ENCODE results near the gene NSD1. TPM values are rescaled to one million over a fixed set of nuclear protein-coding genes. Genes with fewer than 3 reads are reported as not detected.

Gene NSD1
- total and polyA plus RNA-seq, 7 experiments from 2014 or later: 57.0 to 126 (median 114) TPM

GRCh38 chr5:177225798-177226197 is 92.2 kb downstream of the NSD1 start:
- ATAC-seq (no peak), DNase-seq (no peak)
- Histone ChIP-seq H3K27ac (ENCODE audit: low read depth, low read length) (no peak overlapping the region), H3K4me3 (ENCODE audit: low read length) (no peak overlapping the region), H3K4me1 (ENCODE audit: control insufficient read depth in 2 of 2, insufficient read depth in 2 of 2, low read length in 2 of 2) (no peaks in the 10 kb centered on the region), H3K27me3 (ENCODE audit: control insufficient read depth in 2 of 2, insufficient read depth in 2 of 2, low read length in 2 of 2) (no peaks in the 10 kb centered on the region), H3K36me3 (ENCODE audit: control insufficient read depth in 2 of 3, insufficient read depth in 3 of 3, low read length in 3 of 3) (peaks cover 0 to 16% (median 0%) of the 10 kb centered on the region in 3 experiments), H3K9me3 (ENCODE audit: control insufficient read depth in 2 of 3, low read length in 3 of 3) (no peaks in the 10 kb centered on the region)
- Mint-ChIP-seq H3K27me3 (no peaks in the 10 kb centered on the region), H3K4me1 (peaks cover 4 to 58% (median 49%) of the 10 kb centered on the region in 7 donors), H3K4me3 (no peak overlapping the region), H3K36me3 (peaks cover 5 to 29% (median 12%) of the 10 kb centered on the region in 5 donors), H3K27ac (no peak overlapping the region), H3K9me3 (no peaks in the 10 kb centered on the region)
- CTCF ChIA-PET: no interaction called here
- intact Hi-C loops (cut with micrococcal nuclease): loop anchor here in 1 of 2 donors (2.0 to 5.0 kb wide), 2 partner anchors 13 to 113 kb away; no protein-coding TSS in a partner anchor
- POLR2A ChIA-PET: no interaction called here

- DNase-seq: no peak
- Mint-ChIP-seq H3K4me1 (peaks cover 4 to 54% (median 42%) of the 10 kb centered on the region in 7 donors), H3K4me3 (no peak overlapping the region), H3K9me3 (no peaks in the 10 kb centered on the region), H3K27ac (peak overlapping the region in 1 of 9 donors; percentile 0), H3K27me3 (no peaks in the 10 kb centered on the region), H3K36me3 (peaks cover 5 to 19% (median 13%) of the 10 kb centered on the region in 5 donors)
- Histone ChIP-seq H3K27me3 (ENCODE audit: control insufficient read depth in 2 of 2, insufficient read depth in 2 of 2, low read length in 2 of 2) (no peaks in the 10 kb centered on the region), H3K4me3 (ENCODE audit: low read length) (no peak overlapping the region), H3K36me3 (ENCODE audit: control insufficient read depth in 2 of 3, insufficient read depth in 3 of 3, low read length in 3 of 3) (peaks cover 0 to 24% (median 0%) of the 10 kb centered on the region in 3 experiments), H3K27ac (ENCODE audit: low read depth, low read length) (no peak overlapping the region), H3K4me1 (ENCODE audit: control insufficient read depth in 2 of 2, insufficient read depth in 2 of 2, low read length in 2 of 2) (no peaks in the 10 kb centered on the region), H3K9me3 (ENCODE audit: control insufficient read depth in 2 of 3, low read length in 3 of 3) (no peaks in the 10 kb centered on the region)
- CTCF ChIA-PET: interaction anchor here (1.1 kb wide), 1 partner anchor 113 kb away, joined by 3 read pairs; no protein-coding TSS in a partner anchor
- POLR2A ChIA-PET: no interaction called here
- ATAC-seq: no peak
- intact Hi-C loops (cut with micrococcal nuclease): loop anchor here in 1 of 2 donors (5.0 kb wide), 1 partner anchor 115 kb away; no protein-coding TSS in a partner anchor
These were observed 93.3 kb downstream of the NSD1 start for GRCh38 chr5:177226860-177227259.

DNA sequence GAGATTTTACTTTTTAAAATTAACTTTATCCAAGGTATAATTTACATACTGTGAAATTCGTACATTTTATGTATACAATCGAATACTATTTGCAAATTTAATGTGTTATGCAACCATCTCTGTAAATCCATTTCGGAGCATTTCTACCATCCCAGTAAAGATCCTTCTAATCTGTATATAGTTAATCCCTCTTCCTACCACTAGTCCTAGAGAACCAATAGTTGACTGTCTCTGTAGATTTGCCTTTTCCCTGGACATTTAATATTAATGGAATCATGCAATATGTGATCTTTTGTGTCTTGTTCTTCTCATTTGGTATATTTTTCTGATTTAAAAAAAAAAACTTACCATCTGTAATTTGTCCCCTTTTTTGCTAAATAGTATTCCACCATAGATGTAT is 95.2 kb downstream of the NSD1 start:
- H3K27ac ChIP-seq (ENCODE audit: low read depth, low read length): no peak overlapping the region
- no peaks in the 10 kb centered on the region for H3K27me3 Mint-ChIP-seq
- H3K4me3 ChIP-seq (ENCODE audit: low read length): no peak overlapping the region
- no peaks in the 10 kb centered on the region for H3K9me3 Mint-ChIP-seq
- no peaks in the 10 kb centered on the region for H3K9me3 ChIP-seq (ENCODE audit: control insufficient read depth in 2 of 3, low read length in 3 of 3)
- intact Hi-C loops (cut with micrococcal nuclease): loop anchor here in 1 of 2 donors (5.0 kb wide), 1 partner anchor 116 kb away; no protein-coding TSS in a partner anchor
- H3K4me1 Mint-ChIP-seq: peaks cover 7 to 55% (median 46%) of the 10 kb centered on the region in 7 donors
- H3K36me3 Mint-ChIP-seq: peaks cover 4 to 17% (median 10%) of the 10 kb centered on the region in 5 donors
- no peaks in the 10 kb centered on the region for H3K4me1 ChIP-seq (ENCODE audit: control insufficient read depth in 2 of 2, insufficient read depth in 2 of 2, low read length in 2 of 2)
- no peak for DNase-seq
- no peak for ATAC-seq
- H3K36me3 ChIP-seq (ENCODE audit: control insufficient read depth in 2 of 3, insufficient read depth in 3 of 3, low read length in 3 of 3): peaks cover 0 to 42% (median 0%) of the 10 kb centered on the region in 3 experiments
- ChIA-PET POLR2A (no interaction called here), CTCF (no interaction called here)
- H3K27me3 ChIP-seq (ENCODE audit: control insufficient read depth in 2 of 2, insufficient read depth in 2 of 2, low read length in 2 of 2): no peaks in the 10 kb centered on the region
- H3K27ac Mint-ChIP-seq: no peak overlapping the region
- no peak overlapping the region for H3K4me3 Mint-ChIP-seq

DNA sequence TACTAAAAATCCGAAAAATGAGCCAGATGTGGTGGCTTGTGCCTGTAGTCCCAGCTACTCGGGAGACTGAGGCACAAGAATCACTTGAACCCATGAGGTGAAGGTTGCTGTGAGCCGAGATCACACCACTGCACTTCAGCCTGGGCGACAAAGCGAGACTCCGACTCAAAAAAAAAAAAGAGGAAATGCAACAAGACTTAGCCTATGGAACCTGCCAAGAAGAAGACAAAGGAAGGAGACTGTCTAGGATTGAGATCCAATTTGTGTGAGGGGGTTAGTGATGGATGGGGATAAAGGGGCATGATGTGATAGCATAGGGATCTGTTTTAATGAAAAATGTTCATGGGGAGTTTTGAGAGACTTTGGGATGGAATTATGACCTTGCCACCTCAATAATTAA is 97.1 kb downstream of the NSD1 start:
- CTCF ChIA-PET: no interaction called here
- H3K4me3 ChIP-seq (ENCODE audit: low read length): no peak overlapping the region
- H3K4me3 Mint-ChIP-seq: no peak overlapping the region
- ATAC-seq (no peak), DNase-seq (no peak)
- no peaks in the 10 kb centered on the region for H3K27me3 ChIP-seq (ENCODE audit: control insufficient read depth in 2 of 2, insufficient read depth in 2 of 2, low read length in 2 of 2)
- peaks cover 0 to 48% (median 2%) of the 10 kb centered on the region in 3 experiments for H3K36me3 ChIP-seq (ENCODE audit: control insufficient read depth in 2 of 3, insufficient read depth in 3 of 3, low read length in 3 of 3)
- intact Hi-C loops (cut with micrococcal nuclease): no loop called here
- POLR2A ChIA-PET: no interaction called here
- peak overlapping the region in 4 of 9 donors; percentile 1 to 74 (median 46) for H3K27ac Mint-ChIP-seq
- no peaks in the 10 kb centered on the region for H3K9me3 ChIP-seq (ENCODE audit: control insufficient read depth in 2 of 3, low read length in 3 of 3)
- H3K4me1 Mint-ChIP-seq: peaks cover 13 to 58% (median 36%) of the 10 kb centered on the region in 7 donors
- H3K27me3 Mint-ChIP-seq: no peaks in the 10 kb centered on the region
- no peaks in the 10 kb centered on the region for H3K4me1 ChIP-seq (ENCODE audit: control insufficient read depth in 2 of 2, insufficient read depth in 2 of 2, low read length in 2 of 2)
- no peaks in the 10 kb centered on the region for H3K9me3 Mint-ChIP-seq
- H3K27ac ChIP-seq (ENCODE audit: low read depth, low read length): no peak overlapping the region
- peaks cover 4 to 26% (median 5%) of the 10 kb centered on the region in 5 donors for H3K36me3 Mint-ChIP-seq

- Mint-ChIP-seq H3K36me3 (peaks cover 4 to 31% (median 9%) of the 10 kb centered on the region in 5 donors), H3K27me3 (no peaks in the 10 kb centered on the region), H3K27ac (peak overlapping the region in 2 of 9 donors; percentile 29 to 38), H3K4me1 (peaks cover 14 to 60% (median 33%) of the 10 kb centered on the region in 7 donors), H3K4me3 (no peak overlapping the region), H3K9me3 (no peaks in the 10 kb centered on the region)
- no peaks in the 10 kb centered on the region for H3K4me1 ChIP-seq (ENCODE audit: control insufficient read depth in 2 of 2, insufficient read depth in 2 of 2, low read length in 2 of 2)
- intact Hi-C loops (cut with micrococcal nuclease): no loop called here
- DNase-seq (no peak), ATAC-seq (no peak)
- no peaks in the 10 kb centered on the region for H3K27me3 ChIP-seq (ENCODE audit: control insufficient read depth in 2 of 2, insufficient read depth in 2 of 2, low read length in 2 of 2)
- H3K9me3 ChIP-seq (ENCODE audit: control insufficient read depth in 2 of 3, low read length in 3 of 3): no peaks in the 10 kb centered on the region
- no peak overlapping the region for H3K27ac ChIP-seq (ENCODE audit: low read depth, low read length)
- ChIA-PET CTCF (no interaction called here), POLR2A (no interaction called here)
- peaks cover 0 to 50% (median 5%) of the 10 kb centered on the region in 3 experiments for H3K36me3 ChIP-seq (ENCODE audit: control insufficient read depth in 2 of 3, insufficient read depth in 3 of 3, low read length in 3 of 3)
- no peak overlapping the region for H3K4me3 ChIP-seq (ENCODE audit: low read length)
These were observed 98.1 kb downstream of the NSD1 start for GRCh38 chr5:177231479-177232250.

- Mint-ChIP-seq H3K27ac (peak overlapping the region in 3 of 9 donors; percentile 17 to 54 (median 38)), H3K4me1 (peaks cover 14 to 54% (median 27%) of the 10 kb centered on the region in 7 donors), H3K4me3 (no peak overlapping the region), H3K9me3 (no peaks in the 10 kb centered on the region), H3K36me3 (peaks cover 4 to 32% (median 9%) of the 10 kb centered on the region in 5 donors), H3K27me3 (no peaks in the 10 kb centered on the region)
- CTCF ChIA-PET: no interaction called here
- no peaks in the 10 kb centered on the region for H3K4me1 ChIP-seq (ENCODE audit: control insufficient read depth in 2 of 2, insufficient read depth in 2 of 2, low read length in 2 of 2)
- no peak for ATAC-seq
- no peaks in the 10 kb centered on the region for H3K27me3 ChIP-seq (ENCODE audit: control insufficient read depth in 2 of 2, insufficient read depth in 2 of 2, low read length in 2 of 2)
- intact Hi-C loops (cut with micrococcal nuclease): no loop called here
- DNase-seq: no peak
- no peak overlapping the region for H3K27ac ChIP-seq (ENCODE audit: low read depth, low read length)
- no peak overlapping the region for H3K4me3 ChIP-seq (ENCODE audit: low read length)
- H3K36me3 ChIP-seq (ENCODE audit: control insufficient read depth in 2 of 3, insufficient read depth in 3 of 3, low read length in 3 of 3): peaks cover 0 to 54% (median 5%) of the 10 kb centered on the region in 3 experiments
- H3K9me3 ChIP-seq (ENCODE audit: control insufficient read depth in 2 of 3, low read length in 3 of 3): no peaks in the 10 kb centered on the region
- POLR2A ChIA-PET: no interaction called here
These were observed 98.8 kb downstream of the NSD1 start for GRCh38 chr5:177232358-177232757.

Data from naive thymus-derived CD4-positive, alpha-beta T cell (primary cell).